GM19324 (cell line): ENCODE results near the gene CAPN15.

Source experiments
- ATAC-seq: cut with Tn5 transposase; IDR thresholded peaks from one replicate; pipeline ENCODE4 v1.9.1; 2021; ENCODE audit warnings: mild to moderate bottlenecking, moderate library complexity; ENCODE audit not compliant: unreplicated experiment, low FRiP score

CAPN15 gene

DNA sequence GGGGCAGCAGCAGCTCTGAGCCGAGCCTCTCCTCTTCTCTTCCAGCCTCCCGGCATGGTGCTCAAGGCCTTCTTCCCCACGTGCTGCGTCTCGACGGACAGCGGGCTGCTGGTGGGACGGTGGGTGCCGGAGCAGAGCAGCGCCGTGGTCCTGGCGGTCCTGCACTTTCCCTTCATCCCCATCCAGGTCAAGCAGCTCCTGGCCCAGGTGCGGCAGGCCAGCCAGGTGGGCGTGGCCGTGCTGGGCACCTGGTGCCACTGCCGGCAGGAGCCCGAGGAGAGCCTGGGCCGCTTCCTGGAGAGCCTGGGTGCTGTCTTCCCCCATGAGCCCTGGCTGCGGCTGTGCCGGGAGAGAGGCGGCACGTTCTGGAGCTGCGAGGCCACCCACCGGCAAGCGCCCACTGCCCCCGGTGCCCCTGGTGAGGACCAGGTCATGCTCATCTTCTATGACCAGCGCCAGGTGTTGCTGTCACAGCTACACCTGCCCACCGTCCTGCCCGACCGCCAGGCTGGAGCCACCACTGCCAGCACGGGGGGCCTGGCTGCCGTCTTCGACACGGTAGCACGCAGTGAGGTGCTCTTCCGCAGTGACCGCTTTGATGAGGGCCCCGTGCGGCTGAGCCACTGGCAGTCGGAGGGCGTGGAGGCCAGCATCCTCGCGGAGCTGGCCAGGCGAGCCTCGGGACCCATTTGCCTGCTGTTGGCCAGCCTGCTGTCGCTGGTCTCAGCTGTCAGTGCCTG lies 46.7 kb downstream of the CAPN15 start:
- no peak for ATAC-seq

- ATAC-seq, result no peak
Observed at GRCh38 chr16:575354-576196, 48.1 kb downstream of the CAPN15 start.

DNA sequence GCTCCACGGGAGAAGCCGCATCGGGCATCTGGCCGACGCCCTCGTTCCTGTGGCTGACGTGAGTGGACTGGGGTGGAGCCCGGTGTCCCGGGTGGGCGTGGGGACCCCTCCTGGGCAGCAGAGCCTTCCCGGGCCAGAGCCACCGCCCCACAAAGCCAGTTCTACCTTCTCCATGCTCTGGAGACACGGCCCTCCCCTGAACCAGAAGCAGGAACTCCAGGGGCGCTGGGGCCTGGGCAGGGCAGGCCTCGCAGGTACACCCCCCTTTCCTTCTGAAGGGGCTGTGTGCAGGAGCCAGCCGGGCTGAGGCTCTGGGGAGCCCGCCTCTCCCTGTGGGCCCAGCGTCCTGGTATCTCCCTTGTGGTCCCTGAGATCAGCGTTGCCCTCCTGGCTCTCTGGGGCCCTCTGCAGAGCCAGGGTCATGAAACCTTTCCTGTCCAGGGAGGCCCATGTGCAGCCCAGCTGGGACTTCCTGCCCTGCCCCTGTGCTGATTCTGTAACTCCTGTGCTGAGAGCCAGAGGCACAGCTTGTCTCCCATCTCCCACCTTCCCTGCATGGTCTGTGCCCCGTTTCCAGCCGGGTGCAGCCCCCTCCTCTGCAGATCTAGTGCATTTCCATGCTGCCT lies 48.8 kb downstream of the CAPN15 start:
- no peak for ATAC-seq

DNA sequence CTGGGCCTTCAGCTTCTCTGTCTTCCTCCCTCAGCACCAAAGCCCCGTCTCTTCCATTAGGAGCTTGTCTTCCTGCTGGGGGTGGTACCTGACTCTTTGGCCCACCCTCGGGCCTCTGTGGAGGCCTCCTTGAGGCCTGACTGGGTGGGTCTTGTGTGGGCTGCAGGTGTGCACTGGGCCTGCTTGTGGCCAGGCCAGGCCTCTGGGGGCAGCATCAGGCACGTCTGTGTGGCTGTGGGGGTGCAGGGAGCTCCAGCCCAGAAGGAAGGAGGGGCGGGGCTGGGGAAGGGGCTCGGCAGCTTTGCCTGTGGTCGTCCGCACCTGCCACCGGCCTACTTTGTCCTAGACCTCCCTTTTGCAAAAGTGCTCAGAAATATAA lies 49.3 kb downstream of the CAPN15 start:
- no peak for ATAC-seq

GRCh38 chr16:577796-578195 lies 50.3 kb downstream of the CAPN15 start:
- ATAC-seq, result no peak

DNA sequence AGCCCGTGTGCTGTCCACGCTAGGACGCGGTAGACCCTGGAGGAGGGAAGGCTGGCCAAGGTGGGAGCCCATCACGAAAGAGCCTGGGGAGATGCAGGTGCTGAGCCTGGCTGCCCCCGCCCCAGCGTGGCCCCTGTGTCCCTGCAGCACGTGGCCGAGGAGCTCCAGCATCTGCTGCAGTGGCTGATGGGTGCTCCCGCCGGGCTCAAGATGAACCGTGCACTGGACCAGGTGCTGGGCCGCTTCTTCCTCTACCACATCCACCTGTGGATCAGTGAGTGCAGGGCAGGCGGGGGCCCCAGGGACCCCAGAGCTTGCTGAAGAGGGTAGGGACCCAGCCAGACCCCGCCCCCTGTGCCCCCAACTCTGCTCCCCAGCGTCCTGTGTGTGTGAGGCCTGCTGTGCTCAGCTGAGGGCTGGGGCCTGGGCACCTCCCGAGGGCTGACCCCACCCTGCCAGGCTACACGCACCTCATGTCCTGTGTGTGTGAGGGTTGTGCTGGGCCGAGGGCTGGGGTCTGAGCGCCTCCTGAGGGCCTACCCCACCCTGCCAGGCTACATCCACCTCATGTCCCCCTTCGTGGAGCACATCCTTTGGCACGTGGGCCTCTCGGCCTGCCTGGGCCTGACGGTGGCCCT lies 50.8 kb downstream of the CAPN15 start:
- no peak for ATAC-seq

- no peak for ATAC-seq
Observed at GRCh38 chr16:578870-579405, 51.4 kb downstream of the CAPN15 start.

- ATAC-seq, result no peak
Observed at GRCh38 chr16:580141-580945, 52.8 kb downstream of the CAPN15 start.

DNA sequence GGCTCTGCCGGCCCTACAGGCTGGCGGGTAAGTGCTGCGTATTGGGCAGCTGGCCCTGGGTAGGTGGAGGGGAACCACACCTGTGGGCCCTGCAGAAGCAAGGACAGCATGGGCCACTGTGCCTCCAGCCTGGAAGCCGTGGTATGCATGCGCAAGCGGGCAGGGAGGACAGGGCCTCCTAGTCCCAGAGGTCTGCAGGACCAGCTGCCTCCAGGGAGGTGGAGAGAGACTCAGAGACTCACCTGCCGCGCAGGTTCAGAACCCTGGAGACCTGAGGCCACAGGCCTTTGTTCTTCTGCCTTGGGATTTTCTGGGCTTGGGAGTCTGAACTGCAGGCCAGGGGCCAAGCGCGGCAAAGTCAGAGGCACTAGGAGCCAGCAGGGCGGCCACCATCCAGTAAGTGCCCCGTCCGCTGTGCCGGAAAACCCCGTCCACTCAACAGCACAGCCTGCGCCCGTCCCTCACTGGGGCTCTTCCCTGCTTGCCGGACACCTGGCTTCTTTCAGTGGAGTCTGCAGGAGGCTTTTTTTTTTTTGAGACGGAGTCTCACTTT lies 53.5 kb downstream of the CAPN15 start:
- ATAC-seq, result no peak

- ATAC-seq, result no peak
Observed at GRCh38 chr16:582218-582613, 54.7 kb downstream of the CAPN15 start.

- ATAC-seq, result no peak
Observed at GRCh38 chr16:582614-583331, 55.3 kb downstream of the CAPN15 start.

- no peak for ATAC-seq
Observed at GRCh38 chr16:583470-583814, 55.9 kb downstream of the CAPN15 start.

DNA sequence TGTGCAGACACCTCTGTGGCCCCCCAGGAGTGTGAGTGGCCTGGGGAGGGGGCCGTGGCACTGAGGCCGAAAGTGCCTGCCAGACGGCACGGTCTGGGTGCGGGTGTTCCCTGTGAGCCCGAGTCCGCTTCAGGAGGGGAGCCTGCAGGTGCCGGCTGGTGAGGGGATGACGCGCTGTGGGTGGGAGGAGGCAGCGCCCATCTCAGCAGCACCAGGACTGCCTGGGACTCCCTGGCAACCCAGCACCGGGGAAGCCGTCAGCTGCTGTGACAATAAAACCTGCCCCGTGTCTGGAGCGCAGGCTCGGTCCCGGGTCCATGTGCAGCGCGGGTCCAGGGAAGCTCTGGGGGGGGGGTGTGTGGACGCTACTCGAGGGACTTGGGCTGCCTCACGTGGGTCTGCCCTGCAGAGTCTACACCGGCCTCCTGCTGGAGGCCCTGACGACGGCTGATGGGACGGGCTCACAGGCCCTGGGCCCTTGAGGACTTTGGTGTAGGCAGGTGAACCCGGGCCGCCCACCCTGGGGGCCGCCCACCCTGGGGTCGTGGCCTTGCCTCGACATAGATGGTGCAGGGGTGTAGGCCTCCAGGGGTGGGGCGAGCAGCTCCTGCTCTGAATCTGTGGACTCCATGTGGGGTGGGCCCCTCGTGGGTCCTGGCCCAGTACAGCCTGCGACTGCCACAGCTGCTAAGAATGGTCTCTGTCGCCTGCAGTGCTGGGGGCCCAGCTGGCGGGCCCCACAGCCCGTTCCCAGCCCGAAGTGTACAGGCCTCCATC lies 56.5 kb downstream of the CAPN15 start:
- ATAC-seq, result no peak

GRCh38 chr16:585351-585750 lies 57.8 kb downstream of the CAPN15 start:
- ATAC-seq, result no peak

GRCh38 chr16:586047-586644 lies 58.6 kb downstream of the CAPN15 start:
- no peak for ATAC-seq

GRCh38 chr16:586645-587590 lies 59.4 kb downstream of the CAPN15 start:
- no peak for ATAC-seq

GRCh38 chr16:588639-588888 lies 61.1 kb downstream of the CAPN15 start:
- peak; percentile 2 for ATAC-seq
